Uterus (tissue), 4 donors: ENCODE measurements around the gene PRKAG2. TPM values are rescaled to one million over a fixed set of nuclear protein-coding genes. Genes with fewer than 3 reads are reported as not detected.

Experiments
- DNase-seq, 2 donors: peaks; one replicate each; pipeline ENCODE4 v3.0.0-alpha.2; 2019 to 2020
- H3K27ac ChIP-seq, 2 donors: fragments of 200-600 bp; sonication (generic); 1 replicate in 1 of 2; 2 replicates in 1 of 2; pipeline ENCODE4 v1.5.1; 2016 to 2018
- H3K27me3 ChIP-seq, 2 donors: fragments of 200-600 bp; sonication (generic); one replicate each; pipeline ENCODE4 v1.5.1; 2018 to 2019; ENCODE audit warnings: control low read depth in 1 of 2
- H3K36me3 ChIP-seq, 2 donors: fragments of 200-600 bp; sonication (generic); one replicate each; pipeline ENCODE4 v1.5.1; 2019; ENCODE audit warnings: control low read depth in 1 of 2
- H3K4me1 ChIP-seq, 2 donors: fragments of 200-600 bp; sonication (generic); one replicate each; pipeline ENCODE4 v1.5.1; 2018 to 2019; ENCODE audit warnings: control low read depth in 1 of 2
- H3K4me3 ChIP-seq, 2 donors: fragments of 200-600 bp; sonication (generic); 1 replicate in 1 of 2; 2 replicates in 1 of 2; pipeline ENCODE4 v1.5.1; 2018 to 2019; ENCODE audit warnings: mild to moderate bottlenecking in 1 of 2
- H3K9me3 ChIP-seq, 2 donors: fragments of 200-600 bp; sonication (generic); one replicate each; pipeline ENCODE4 v1.5.1; 2019; ENCODE audit warnings: control low read depth in 1 of 2
- POLR2A ChIP-seq, 2 donors: fragments of 450-650 bp; IDR thresholded peaks; one replicate each; pipeline ENCODE4 v1.6.1; 2016; ENCODE audit warnings: antibody characterized with exemption in 2 of 2, mild to moderate bottlenecking in 1 of 2, moderate library complexity in 1 of 2
- intact Hi-C: fragments of 100-400 bp; cut with DNase I; formaldehyde crosslinking; loops from one replicate; pipeline ENCODE4 v1.15.1; 2023; ENCODE audit warnings: low total_unique reads
- total RNA-seq, 4 donors: library from RNA; depleted of rRNA in 3 of 4; stranded (reverse); fragments of >200 nt in 3 of 4; gene quantifications; one replicate each; pipeline versions ENCODE4 v1.1.0 to v1.2.4, GENCODE V29; 2014 to 2023
- TF ChIP-seq, protein P1 (sequence below), 4 experiments: fragments of 200-600 bp in 2 of 4; fragments of 450-650 bp in 2 of 4; sonication (generic) in 2 of 4; IDR thresholded peaks; one replicate each; pipeline ENCODE4 v1.5.1; 2016 to 2019; ENCODE audit warnings: antibody characterized with exemption in 4 of 4, mild to moderate bottlenecking in 2 of 4, moderate library complexity in 1 of 4
- donor health status: DM: yes; HTN: yes; CAD: no.

The PRKAG2 gene
- total RNA-seq, 4 donors from 2014 or later: 15.1 to 66.2 (median 33.6) TPM

DNA sequence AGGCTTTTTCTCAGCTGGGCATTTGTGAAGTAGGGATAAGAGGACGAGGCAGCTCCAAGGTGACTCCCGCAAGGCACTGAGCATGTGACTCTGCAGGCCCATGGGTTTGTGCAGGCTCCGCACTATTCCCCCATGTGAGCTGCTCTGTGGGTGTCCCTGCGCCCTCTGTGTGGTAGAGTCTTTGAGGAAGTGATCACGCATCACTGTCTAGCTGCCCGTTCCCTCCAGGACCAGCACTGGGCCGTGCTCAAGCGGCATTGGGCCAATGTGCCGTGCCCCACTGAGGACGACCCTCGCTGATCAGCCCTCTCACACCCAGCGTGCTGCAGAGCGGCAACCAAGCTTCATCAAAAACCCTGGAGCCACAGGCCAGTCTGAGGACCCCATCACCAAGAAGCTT, 7.5 kb downstream of the PRKAG2 start:
- intact Hi-C loops: no loop called here
- H3K36me3 ChIP-seq: no peaks in the 10 kb centered on the region
- TF ChIP-seq POLR2A (IDR thresholded peaks at IDR 0.05): no peak
- TF ChIP-seq, protein P1, sequence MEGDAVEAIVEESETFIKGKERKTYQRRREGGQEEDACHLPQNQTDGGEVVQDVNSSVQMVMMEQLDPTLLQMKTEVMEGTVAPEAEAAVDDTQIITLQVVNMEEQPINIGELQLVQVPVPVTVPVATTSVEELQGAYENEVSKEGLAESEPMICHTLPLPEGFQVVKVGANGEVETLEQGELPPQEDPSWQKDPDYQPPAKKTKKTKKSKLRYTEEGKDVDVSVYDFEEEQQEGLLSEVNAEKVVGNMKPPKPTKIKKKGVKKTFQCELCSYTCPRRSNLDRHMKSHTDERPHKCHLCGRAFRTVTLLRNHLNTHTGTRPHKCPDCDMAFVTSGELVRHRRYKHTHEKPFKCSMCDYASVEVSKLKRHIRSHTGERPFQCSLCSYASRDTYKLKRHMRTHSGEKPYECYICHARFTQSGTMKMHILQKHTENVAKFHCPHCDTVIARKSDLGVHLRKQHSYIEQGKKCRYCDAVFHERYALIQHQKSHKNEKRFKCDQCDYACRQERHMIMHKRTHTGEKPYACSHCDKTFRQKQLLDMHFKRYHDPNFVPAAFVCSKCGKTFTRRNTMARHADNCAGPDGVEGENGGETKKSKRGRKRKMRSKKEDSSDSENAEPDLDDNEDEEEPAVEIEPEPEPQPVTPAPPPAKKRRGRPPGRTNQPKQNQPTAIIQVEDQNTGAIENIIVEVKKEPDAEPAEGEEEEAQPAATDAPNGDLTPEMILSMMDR (IDR thresholded peaks at IDR 0.05): no peak
- no peak overlapping the region for H3K4me3 ChIP-seq
- H3K27ac ChIP-seq: peak overlapping the region in 1 of 2 donors; percentile 65
- H3K27me3 ChIP-seq: no peaks in the 10 kb centered on the region
- peaks cover 0 to 8% of the 10 kb centered on the region in 2 donors for H3K4me1 ChIP-seq
- no peak for DNase-seq
- H3K9me3 ChIP-seq: no peaks in the 10 kb centered on the region

DNA sequence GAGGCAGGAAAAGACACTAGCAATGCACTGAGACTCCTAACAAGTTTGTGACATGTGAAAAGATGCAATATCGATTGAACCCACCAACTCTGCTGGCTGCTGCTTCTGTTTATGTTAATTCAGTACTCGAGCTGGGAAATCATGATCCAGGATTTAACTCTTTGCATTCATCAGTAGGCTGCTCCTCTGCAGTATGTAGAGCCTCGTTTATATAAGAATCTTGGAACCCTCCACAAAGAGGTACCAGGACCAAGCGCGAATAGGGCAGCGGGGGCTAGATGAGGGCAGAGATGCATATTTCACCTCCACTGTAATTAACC, 7.8 kb downstream of the PRKAG2 start:
- peak overlapping the region; percentile 49 to 65 for H3K27ac ChIP-seq
- TF ChIP-seq, protein P1 (IDR thresholded peaks at IDR 0.05): no peak
- intact Hi-C loops: no loop called here
- H3K4me1 ChIP-seq: peaks cover 0 to 8% of the 10 kb centered on the region in 2 donors
- H3K4me3 ChIP-seq: peak overlapping the region in 1 of 2 donors; percentile 12
- no peaks in the 10 kb centered on the region for H3K9me3 ChIP-seq
- DNase-seq: no peak
- no peaks in the 10 kb centered on the region for H3K36me3 ChIP-seq
- no peaks in the 10 kb centered on the region for H3K27me3 ChIP-seq

DNA sequence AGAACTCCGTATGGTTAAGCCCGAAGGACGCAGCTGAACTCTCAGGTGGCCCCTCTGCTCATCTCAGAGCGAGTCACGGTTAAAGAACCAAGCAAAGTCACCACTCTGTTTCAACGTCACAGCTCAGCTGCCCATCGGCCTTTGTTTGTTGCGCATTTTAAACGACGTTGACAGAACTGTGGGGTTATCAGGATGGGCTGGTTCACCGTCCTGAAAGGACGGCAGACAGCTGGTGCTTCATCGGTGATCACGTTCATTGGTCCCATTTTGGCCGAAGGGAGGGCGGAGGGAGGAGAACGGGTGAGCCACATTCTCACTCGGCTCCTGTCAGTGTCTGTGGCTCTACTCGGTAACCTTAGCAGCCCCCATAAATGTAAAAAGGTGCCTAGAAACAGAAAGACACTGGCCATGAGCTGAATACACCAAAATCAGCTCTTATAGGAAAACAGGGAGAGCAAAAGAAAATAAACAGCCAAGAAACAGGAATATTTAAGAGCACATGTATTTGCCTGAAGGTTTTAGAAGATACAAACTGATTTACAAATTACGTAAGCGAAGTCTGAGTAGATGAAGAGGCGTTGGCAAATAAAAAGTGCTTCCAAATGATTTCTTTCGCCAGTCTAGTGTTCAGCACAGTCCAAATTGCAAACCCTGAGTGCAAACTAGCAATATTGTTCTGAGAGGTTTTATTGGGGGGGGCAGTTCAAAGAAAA, 8.4 kb downstream of the PRKAG2 start:
- no peak for TF ChIP-seq POLR2A (IDR thresholded peaks at IDR 0.05)
- TF ChIP-seq, protein P1 (IDR thresholded peaks at IDR 0.05): no peak
- Histone ChIP-seq H3K27ac (peak overlapping the region; percentile 49 to 65), H3K4me3 (peak overlapping the region in 1 of 2 donors; percentile 12), H3K9me3 (no peaks in the 10 kb centered on the region), H3K36me3 (no peaks in the 10 kb centered on the region), H3K4me1 (peaks cover 0 to 8% of the 10 kb centered on the region in 2 donors), H3K27me3 (no peaks in the 10 kb centered on the region)
- intact Hi-C loops: no loop called here
- DNase-seq: no peak

DNA sequence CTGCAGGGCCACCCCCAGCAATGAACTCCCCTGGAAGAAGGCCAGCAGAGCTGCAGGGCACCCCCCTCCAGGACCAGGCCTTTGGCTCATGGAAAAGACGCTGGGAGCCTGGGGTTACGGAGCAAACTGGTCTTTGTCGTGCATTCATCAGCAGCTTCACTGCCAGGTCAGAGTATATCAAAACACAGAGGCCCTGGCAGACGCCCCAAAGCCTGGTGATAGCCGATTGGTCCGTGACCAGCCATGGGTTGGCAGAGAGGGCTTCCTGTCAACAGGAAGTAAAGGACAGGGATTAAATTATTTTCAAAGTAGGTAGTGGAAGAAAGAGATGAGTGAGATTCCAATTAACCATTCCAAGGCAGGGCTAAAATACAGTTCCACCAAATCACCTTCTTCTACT, 9.0 kb downstream of the PRKAG2 start:
- peaks cover 0 to 8% of the 10 kb centered on the region in 2 donors for H3K4me1 ChIP-seq
- no peaks in the 10 kb centered on the region for H3K27me3 ChIP-seq
- no peaks in the 10 kb centered on the region for H3K36me3 ChIP-seq
- H3K4me3 ChIP-seq: no peak overlapping the region
- DNase-seq: peak; percentile 35 to 49
- TF ChIP-seq POLR2A (IDR thresholded peaks at IDR 0.05): no peak
- TF ChIP-seq, protein P1 (IDR thresholded peaks at IDR 0.05): no peak
- intact Hi-C loops: no loop called here
- H3K27ac ChIP-seq: peak overlapping the region; percentile 49 to 65
- no peaks in the 10 kb centered on the region for H3K9me3 ChIP-seq

DNA sequence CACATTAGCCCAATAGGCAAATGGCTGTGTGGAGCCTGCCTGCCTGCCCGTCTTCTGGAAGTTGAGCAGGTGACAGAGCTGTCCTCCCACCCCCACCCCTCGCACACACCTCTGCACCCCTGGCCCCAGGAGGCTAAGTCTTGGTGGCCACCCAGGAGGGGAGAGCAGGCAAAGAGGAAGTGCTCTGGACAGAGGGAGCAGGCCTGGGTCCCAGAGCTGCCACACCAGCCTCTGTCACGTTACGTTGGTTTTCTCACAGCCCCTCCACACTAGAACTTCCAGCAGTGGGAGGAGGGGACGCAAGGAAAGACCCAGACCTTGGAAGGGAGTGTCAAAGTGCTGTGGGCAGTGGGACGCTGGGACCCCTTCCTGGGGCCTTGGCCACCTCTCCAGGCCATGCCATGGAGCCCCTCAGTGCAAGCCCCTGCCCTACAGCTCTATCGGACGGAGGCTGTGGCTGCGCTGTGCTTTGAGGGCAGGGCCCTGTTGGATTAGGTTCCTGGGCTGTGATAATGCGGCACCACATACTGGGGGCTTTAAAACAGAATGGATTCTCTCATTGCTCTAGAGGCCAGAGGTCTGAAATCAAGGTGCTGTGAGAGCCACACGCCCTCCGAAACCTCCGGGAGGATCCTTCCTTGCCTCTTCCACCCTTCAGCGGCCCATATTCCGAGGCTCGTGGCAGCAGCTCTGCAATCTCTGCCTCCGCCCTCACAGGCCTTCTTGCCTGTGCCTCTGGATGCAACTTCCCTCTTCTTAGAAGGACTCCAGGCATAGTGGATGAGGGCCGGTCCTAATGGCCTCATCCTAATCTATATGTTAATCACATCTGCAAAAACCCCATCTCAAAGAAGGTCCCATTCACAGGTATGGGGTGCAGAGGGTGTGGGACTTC, 9.9 kb downstream of the PRKAG2 start:
- peaks cover 0 to 8% of the 10 kb centered on the region in 2 donors for H3K4me1 ChIP-seq
- intact Hi-C loops: no loop called here
- H3K36me3 ChIP-seq: no peaks in the 10 kb centered on the region

More for the DNA sequence above, 9.9 kb downstream of the PRKAG2 start:
- Histone ChIP-seq H3K9me3 (no peaks in the 10 kb centered on the region), H3K27ac (no peak overlapping the region), H3K4me3 (no peak overlapping the region), H3K27me3 (no peaks in the 10 kb centered on the region)
- DNase-seq: no peak
- TF ChIP-seq POLR2A (IDR thresholded peaks at IDR 0.05): no peak
- TF ChIP-seq, protein P1 (IDR thresholded peaks at IDR 0.05): no peak
